DOHH2 (cell line): ENCODE data around the gene TEX261.

Source experiments
- CTCF ChIP-seq: fragments of 200-600 bp; sonication (generic); IDR thresholded peaks from one replicate; pipeline ENCODE4 v1.5.1; 2014; ENCODE audit warnings: antibody characterized with exemption, mild to moderate bottlenecking, low read depth, low read length; ENCODE audit not compliant: poor library complexity, severe bottlenecking
- EZH2phosphoT487 ChIP-seq: fragments of 200-600 bp; sonication (generic); IDR thresholded peaks from 2 replicates; pipeline ENCODE4 v1.6.1; 2017; ENCODE audit warnings: borderline replicate concordance, mild to moderate bottlenecking, antibody characterized with exemption, low read length, moderate library complexity, mixed read lengths

GRCh38 chr2:70939839-70940580, 54.7 kb downstream of the TEX261 start:
- TF ChIP-seq CTCF (no peak), EZH2phosphoT487 (no peak)
